ENCODE measurements around the gene SPACA9.
A peak's percentile ranks its signal among the peaks of the same experiment; 100 is the strongest.

The SPACA9 gene

GRCh38 chr9:132894862-132895835 is 16.5 kb downstream of the SPACA9 start:
- peaks cover 64% of the 10 kb centered on the region for H3K36me3 ChIP-seq (ENCODE audit: control insufficient read depth, insufficient read depth, low read length)
- no peaks in the 10 kb centered on the region for H3K27me3 ChIP-seq (ENCODE audit: control insufficient read depth, insufficient read depth, low read length)
- peaks cover 3% of the 10 kb centered on the region; the same call in 1 of the 2 replicates for H3K4me1 ChIP-seq (ENCODE audit: control insufficient read depth, insufficient read depth, low read length)
- H3K27ac ChIP-seq (ENCODE audit: low read depth, low read length), result no peak overlapping the region
- H3K9me3 ChIP-seq (ENCODE audit: control insufficient read depth, insufficient read depth, low read length), result no peaks in the 10 kb centered on the region
- H3K4me3 ChIP-seq (ENCODE audit: low read depth, low read length), result no peak overlapping the region
- H3K9ac ChIP-seq (ENCODE audit: low read depth, low read length), result no peak overlapping the region

- Histone ChIP-seq H3K27me3 (ENCODE audit: control insufficient read depth, insufficient read depth, low read length) (no peaks in the 10 kb centered on the region), H3K27ac (ENCODE audit: low read depth, low read length) (no peak overlapping the region), H3K9ac (ENCODE audit: low read depth, low read length) (no peak overlapping the region), H3K9me3 (ENCODE audit: control insufficient read depth, insufficient read depth, low read length) (no peaks in the 10 kb centered on the region), H3K4me3 (ENCODE audit: low read depth, low read length) (no peak overlapping the region), H3K36me3 (ENCODE audit: control insufficient read depth, insufficient read depth, low read length) (peaks cover 75% of the 10 kb centered on the region), H3K4me1 (ENCODE audit: control insufficient read depth, insufficient read depth, low read length) (peaks cover 3% of the 10 kb centered on the region; the same call in 1 of the 2 replicates)
These were observed 17.6 kb downstream of the SPACA9 start for GRCh38 chr9:132896264-132896663.

GRCh38 chr9:132896906-132897305 is 18.2 kb downstream of the SPACA9 start:
- H3K27me3 ChIP-seq (ENCODE audit: control insufficient read depth, insufficient read depth, low read length), result no peaks in the 10 kb centered on the region
- H3K27ac ChIP-seq (ENCODE audit: low read depth, low read length), result no peak overlapping the region
- H3K9ac ChIP-seq (ENCODE audit: low read depth, low read length), result no peak overlapping the region
- H3K36me3 ChIP-seq (ENCODE audit: control insufficient read depth, insufficient read depth, low read length), result peaks cover 78% of the 10 kb centered on the region
- peaks cover 3% of the 10 kb centered on the region; the same call in 1 of the 2 replicates for H3K4me1 ChIP-seq (ENCODE audit: control insufficient read depth, insufficient read depth, low read length)
- no peak overlapping the region for H3K4me3 ChIP-seq (ENCODE audit: low read depth, low read length)
- H3K9me3 ChIP-seq (ENCODE audit: control insufficient read depth, insufficient read depth, low read length), result no peaks in the 10 kb centered on the region

- H3K4me1 ChIP-seq (ENCODE audit: control insufficient read depth, insufficient read depth, low read length), result peaks cover 10% of the 10 kb centered on the region
- no peaks in the 10 kb centered on the region for H3K9me3 ChIP-seq (ENCODE audit: control insufficient read depth, insufficient read depth, low read length)
- no peak overlapping the region for H3K27ac ChIP-seq (ENCODE audit: low read depth, low read length)
- H3K9ac ChIP-seq (ENCODE audit: low read depth, low read length), result no peak overlapping the region
- no peaks in the 10 kb centered on the region for H3K27me3 ChIP-seq (ENCODE audit: control insufficient read depth, insufficient read depth, low read length)
- H3K4me3 ChIP-seq (ENCODE audit: low read depth, low read length), result no peak overlapping the region
- H3K36me3 ChIP-seq (ENCODE audit: control insufficient read depth, insufficient read depth, low read length), result peaks cover 82% of the 10 kb centered on the region
These were observed 19.4 kb downstream of the SPACA9 start for GRCh38 chr9:132898051-132898450.

GRCh38 chr9:132901858-132902831 is 23.4 kb downstream of the SPACA9 start:
- no peak overlapping the region for H3K4me3 ChIP-seq (ENCODE audit: low read depth, low read length)
- no peaks in the 10 kb centered on the region for H3K27me3 ChIP-seq (ENCODE audit: control insufficient read depth, insufficient read depth, low read length)
- H3K27ac ChIP-seq (ENCODE audit: low read depth, low read length), result no peak overlapping the region
- no peaks in the 10 kb centered on the region for H3K9me3 ChIP-seq (ENCODE audit: control insufficient read depth, insufficient read depth, low read length)
- peaks cover 54% of the 10 kb centered on the region for H3K36me3 ChIP-seq (ENCODE audit: control insufficient read depth, insufficient read depth, low read length)
- peaks cover 28% of the 10 kb centered on the region for H3K4me1 ChIP-seq (ENCODE audit: control insufficient read depth, insufficient read depth, low read length)
- no peak overlapping the region for H3K9ac ChIP-seq (ENCODE audit: low read depth, low read length)

GRCh38 chr9:132903574-132904492 is 25.1 kb downstream of the SPACA9 start:
- H3K4me1 ChIP-seq (ENCODE audit: control insufficient read depth, insufficient read depth, low read length), result peaks cover 28% of the 10 kb centered on the region
- no peak overlapping the region for H3K9ac ChIP-seq (ENCODE audit: low read depth, low read length)
- no peaks in the 10 kb centered on the region for H3K9me3 ChIP-seq (ENCODE audit: control insufficient read depth, insufficient read depth, low read length)
- H3K27me3 ChIP-seq (ENCODE audit: control insufficient read depth, insufficient read depth, low read length), result no peaks in the 10 kb centered on the region
- H3K27ac ChIP-seq (ENCODE audit: low read depth, low read length), result peak overlapping the region; percentile 71
- H3K36me3 ChIP-seq (ENCODE audit: control insufficient read depth, insufficient read depth, low read length), result peaks cover 38% of the 10 kb centered on the region
- peak overlapping the region; percentile 9; the same call in 1 of the 2 replicates for H3K4me3 ChIP-seq (ENCODE audit: low read depth, low read length)

- no peak overlapping the region for H3K4me3 ChIP-seq (ENCODE audit: low read depth, low read length)
- H3K27me3 ChIP-seq (ENCODE audit: control insufficient read depth, insufficient read depth, low read length), result no peaks in the 10 kb centered on the region
- H3K9ac ChIP-seq (ENCODE audit: low read depth, low read length), result no peak overlapping the region
- H3K4me1 ChIP-seq (ENCODE audit: control insufficient read depth, insufficient read depth, low read length), result peaks cover 28% of the 10 kb centered on the region
- no peak overlapping the region for H3K27ac ChIP-seq (ENCODE audit: low read depth, low read length)
- no peaks in the 10 kb centered on the region for H3K9me3 ChIP-seq (ENCODE audit: control insufficient read depth, insufficient read depth, low read length)
- peaks cover 38% of the 10 kb centered on the region for H3K36me3 ChIP-seq (ENCODE audit: control insufficient read depth, insufficient read depth, low read length)
These were observed 27.0 kb downstream of the SPACA9 start for GRCh38 chr9:132905726-132906125.

GRCh38 chr9:132908635-132909034 is 29.9 kb downstream of the SPACA9 start:
- peaks cover 12% of the 10 kb centered on the region for H3K4me1 ChIP-seq (ENCODE audit: control insufficient read depth, insufficient read depth, low read length)
- H3K9me3 ChIP-seq (ENCODE audit: control insufficient read depth, insufficient read depth, low read length), result no peaks in the 10 kb centered on the region
- no peak overlapping the region for H3K9ac ChIP-seq (ENCODE audit: low read depth, low read length)
- no peak overlapping the region for H3K4me3 ChIP-seq (ENCODE audit: low read depth, low read length)
- H3K27ac ChIP-seq (ENCODE audit: low read depth, low read length), result no peak overlapping the region
- no peaks in the 10 kb centered on the region for H3K27me3 ChIP-seq (ENCODE audit: control insufficient read depth, insufficient read depth, low read length)
- H3K36me3 ChIP-seq (ENCODE audit: control insufficient read depth, insufficient read depth, low read length), result peaks cover 41% of the 10 kb centered on the region

- Histone ChIP-seq H3K27me3 (ENCODE audit: control insufficient read depth, insufficient read depth, low read length) (no peaks in the 10 kb centered on the region), H3K36me3 (ENCODE audit: control insufficient read depth, insufficient read depth, low read length) (peaks cover 41% of the 10 kb centered on the region)
These were observed 30.6 kb downstream of the SPACA9 start for GRCh38 chr9:132909311-132909710.

GRCh38 chr9:132910376-132910775 is 31.7 kb downstream of the SPACA9 start:
- Histone ChIP-seq H3K4me3 (ENCODE audit: low read depth, low read length) (no peak overlapping the region), H3K9ac (ENCODE audit: low read depth, low read length) (no peak overlapping the region), H3K27ac (ENCODE audit: low read depth, low read length) (no peak overlapping the region), H3K4me1 (ENCODE audit: control insufficient read depth, insufficient read depth, low read length) (no peaks in the 10 kb centered on the region), H3K27me3 (ENCODE audit: control insufficient read depth, insufficient read depth, low read length) (no peaks in the 10 kb centered on the region), H3K36me3 (ENCODE audit: control insufficient read depth, insufficient read depth, low read length) (peaks cover 45% of the 10 kb centered on the region), H3K9me3 (ENCODE audit: control insufficient read depth, insufficient read depth, low read length) (no peaks in the 10 kb centered on the region)

More at GRCh38 chr9:132909311-132909710, 30.6 kb downstream of the SPACA9 start:
- no peak overlapping the region for H3K9ac ChIP-seq (ENCODE audit: low read depth, low read length)
- no peak overlapping the region for H3K4me3 ChIP-seq (ENCODE audit: low read depth, low read length)
- H3K9me3 ChIP-seq (ENCODE audit: control insufficient read depth, insufficient read depth, low read length), result no peaks in the 10 kb centered on the region
- no peak overlapping the region for H3K27ac ChIP-seq (ENCODE audit: low read depth, low read length)
- H3K4me1 ChIP-seq (ENCODE audit: control insufficient read depth, insufficient read depth, low read length), result peaks cover 6% of the 10 kb centered on the region
